OCI-LY7 (cell line): ENCODE data around the gene CTBP1.

Experiments used
- CTCF ChIP-seq: fragments of 200-600 bp; sonication (generic); conservative IDR thresholded peaks from 2 replicates; pipeline ENCODE4 v1.5.1; 2014; ENCODE audit warnings: mild to moderate bottlenecking, antibody characterized with exemption, low read length, moderate library complexity, mixed read lengths
- EZH2phosphoT487 ChIP-seq: fragments of 200-600 bp; sonication (generic); IDR thresholded peaks from 2 replicates; pipeline ENCODE4 v1.6.1; 2018; ENCODE audit warnings: low read depth, borderline replicate concordance, mild to moderate bottlenecking, mixed run types, antibody characterized with exemption, low read length, moderate library complexity, mixed read lengths

GRCh38 chr4:1183985-1184773, 64.8 kb downstream of the CTBP1 start:
- TF ChIP-seq CTCF (no peak), EZH2phosphoT487 (no peak)
